SU-DHL-6 (cell line): ENCODE measurements around the gene M1AP.

Source experiments
- H2AFZ ChIP-seq: fragments of 200-600 bp; sonication (generic); 2 replicates; pipeline ENCODE4 v1.6.1; 2014; ENCODE audit warnings: low read depth, mild to moderate bottlenecking, moderate library complexity, mixed read lengths, antibody characterized with exemption, low read length; ENCODE audit not compliant: severe bottlenecking
- H3F3A ChIP-seq: fragments of 200-600 bp; shearing (Covaris generic); 2 replicates; pipeline ENCODE4 v1.6.0; 2016; ENCODE audit warnings: antibody characterized with exemption, mild to moderate bottlenecking; ENCODE audit not compliant: insufficient read depth
- H3K27ac ChIP-seq: fragments of 200-600 bp; sonication (generic); 2 replicates; pipeline ENCODE4 v1.5.1; 2016; ENCODE audit warnings: low read depth, mild to moderate bottlenecking, low read length, moderate library complexity, mixed read lengths
- H3K27me3 ChIP-seq: fragments of 200-600 bp; sonication (generic), shearing (Covaris generic); 2 replicates; pipeline ENCODE4 v1.6.0; 2014; ENCODE audit warnings: mild to moderate bottlenecking, low read length
- H3K36me3 ChIP-seq: fragments of 200-600 bp; sonication (generic); 2 replicates; pipeline ENCODE4 v1.6.1; 2014; ENCODE audit warnings: mild to moderate bottlenecking, low read length, mixed read lengths
- H3K4me2 ChIP-seq: fragments of 300-600, 200-600 bp; shearing (Covaris generic), sonication (generic); 2 replicates; pipeline ENCODE4 v1.6.0; 2014; ENCODE audit warnings: low read length, low read depth, mild to moderate bottlenecking; ENCODE audit not compliant: poor library complexity, severe bottlenecking
- H3K4me3 ChIP-seq: fragments of 200-600 bp; sonication (generic); 2 replicates; pipeline ENCODE4 v1.5.1; 2014; ENCODE audit warnings: antibody characterized with exemption, low read length, mild to moderate bottlenecking, mixed read lengths; ENCODE audit not compliant: insufficient read depth, poor library complexity, severe bottlenecking
- H3K79me2 ChIP-seq: fragments of 200-600 bp; sonication (generic); 2 replicates; pipeline ENCODE4 v1.6.1; 2014; ENCODE audit warnings: mild to moderate bottlenecking, low read length, moderate library complexity; ENCODE audit not compliant: insufficient read depth
- H3K9ac ChIP-seq: fragments of 200-600 bp; sonication (generic); 2 replicates; pipeline ENCODE4 v1.7.0; 2014; ENCODE audit warnings: mild to moderate bottlenecking, low read length
- H3K9me2 ChIP-seq: fragments of 200-600 bp; sonication (generic); replicated peaks from 2 replicates; pipeline ENCODE4 v1.6.1; 2014; ENCODE audit warnings: low read length; ENCODE audit not compliant: insufficient read depth
- H3K9me3 ChIP-seq: fragments of 200-600 bp; sonication (generic); 2 replicates; pipeline ENCODE4 v1.6.1; 2014; ENCODE audit warnings: low read length, mixed read lengths; ENCODE audit not compliant: insufficient read depth
- H4K20me1 ChIP-seq: fragments of 200-600 bp; sonication (generic); 2 replicates; pipeline ENCODE4 v1.6.1; 2014; ENCODE audit warnings: low read depth, mild to moderate bottlenecking, antibody characterized with exemption, low read length, moderate library complexity, mixed read lengths
- EZH2phosphoT487 ChIP-seq: fragments of 200-600 bp; sonication (generic), shearing (Covaris generic); conservative IDR thresholded peaks from 2 replicates; pipeline ENCODE4 v1.6.1; 2018; ENCODE audit warnings: mild to moderate bottlenecking, antibody characterized with exemption, low read length, moderate library complexity, mixed read lengths
- TF ChIP-seq, protein P1 (sequence below): fragments of 200-600 bp; sonication (generic); IDR thresholded peaks from one replicate; pipeline ENCODE4 v1.5.1; 2017; ENCODE audit warnings: antibody characterized with exemption, mild to moderate bottlenecking, low read length, moderate library complexity; ENCODE audit not compliant: insufficient read depth, poor library complexity, severe bottlenecking

Gene M1AP

DNA sequence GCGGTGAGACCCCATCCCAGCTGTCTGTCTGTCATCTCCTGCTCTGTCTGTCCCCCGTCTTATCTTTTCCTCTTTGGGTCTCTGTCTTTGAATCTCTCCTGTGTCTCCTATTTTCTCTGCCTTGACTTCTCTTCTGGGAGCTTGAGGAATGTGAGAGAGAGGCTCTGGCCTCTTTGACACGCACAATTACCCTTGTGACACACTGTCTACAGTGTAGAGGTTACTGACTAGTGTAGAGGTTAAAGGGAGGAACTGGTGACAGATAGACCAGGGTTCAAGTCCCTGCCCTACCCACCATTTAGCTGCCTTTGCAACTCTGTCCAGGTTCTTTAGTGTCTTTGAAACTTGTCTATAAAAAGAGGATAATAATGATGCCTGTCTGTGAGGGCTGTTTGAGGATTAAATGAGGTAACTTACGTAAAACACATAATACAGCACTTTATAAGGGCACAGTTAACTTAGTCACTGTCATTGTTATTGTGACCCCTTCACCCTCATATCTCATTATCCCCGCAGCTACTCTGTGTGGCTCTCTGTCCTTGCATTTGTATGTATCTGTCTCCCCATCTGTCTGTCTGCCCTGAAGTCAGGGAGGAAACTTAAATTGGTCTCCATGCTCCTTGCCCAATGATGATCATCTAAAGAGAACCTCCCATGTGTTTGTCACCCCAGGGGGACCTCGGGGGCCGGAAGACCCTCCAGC is 25.8 kb upstream of the M1AP start:
- Histone ChIP-seq H4K20me1 (no peaks in the 10 kb centered on the region), H3K9me2 (no peaks in the 10 kb centered on the region), H3K9ac (no peak overlapping the region), H3K36me3 (no peaks in the 10 kb centered on the region), H3F3A (no peaks in the 10 kb centered on the region), H3K9me3 (no peaks in the 10 kb centered on the region), H3K27me3 (no peaks in the 10 kb centered on the region), H3K79me2 (no peaks in the 10 kb centered on the region), H2AFZ (no peak overlapping the region), H3K4me3 (no peak overlapping the region), H3K27ac (no peak overlapping the region), H3K4me2 (no peak overlapping the region)
- no peak for TF ChIP-seq EZH2phosphoT487

DNA sequence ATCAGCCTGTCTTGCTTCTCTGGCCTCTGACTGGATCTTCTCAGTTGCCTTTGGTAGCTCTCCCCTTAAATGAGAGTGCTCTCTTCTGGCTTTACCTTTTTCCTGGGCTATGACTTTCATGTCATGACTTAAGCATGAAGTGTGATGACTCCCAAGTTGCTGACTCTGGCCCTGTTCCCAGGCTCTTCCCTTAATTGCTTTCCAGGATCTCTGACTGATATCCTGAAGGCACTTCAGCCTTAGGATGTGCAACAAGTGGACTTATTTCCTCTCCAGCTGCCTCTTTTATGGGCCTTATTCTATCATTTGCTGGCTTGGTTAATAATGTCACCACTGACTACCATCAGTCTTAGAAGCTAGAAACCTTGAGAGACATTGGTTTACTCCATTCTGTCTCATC is 23.3 kb upstream of the M1AP start:
- no peaks in the 10 kb centered on the region for H3K9me3 ChIP-seq
- H3K9me2 ChIP-seq, result no peaks in the 10 kb centered on the region
- no peak overlapping the region for H2AFZ ChIP-seq
- H3F3A ChIP-seq, result no peaks in the 10 kb centered on the region
- H3K79me2 ChIP-seq, result no peaks in the 10 kb centered on the region
- H3K27me3 ChIP-seq, result no peaks in the 10 kb centered on the region
- no peak overlapping the region for H3K27ac ChIP-seq
- no peaks in the 10 kb centered on the region for H4K20me1 ChIP-seq
- H3K36me3 ChIP-seq, result no peaks in the 10 kb centered on the region
- no peak for TF ChIP-seq EZH2phosphoT487
- TF ChIP-seq, protein P1, sequence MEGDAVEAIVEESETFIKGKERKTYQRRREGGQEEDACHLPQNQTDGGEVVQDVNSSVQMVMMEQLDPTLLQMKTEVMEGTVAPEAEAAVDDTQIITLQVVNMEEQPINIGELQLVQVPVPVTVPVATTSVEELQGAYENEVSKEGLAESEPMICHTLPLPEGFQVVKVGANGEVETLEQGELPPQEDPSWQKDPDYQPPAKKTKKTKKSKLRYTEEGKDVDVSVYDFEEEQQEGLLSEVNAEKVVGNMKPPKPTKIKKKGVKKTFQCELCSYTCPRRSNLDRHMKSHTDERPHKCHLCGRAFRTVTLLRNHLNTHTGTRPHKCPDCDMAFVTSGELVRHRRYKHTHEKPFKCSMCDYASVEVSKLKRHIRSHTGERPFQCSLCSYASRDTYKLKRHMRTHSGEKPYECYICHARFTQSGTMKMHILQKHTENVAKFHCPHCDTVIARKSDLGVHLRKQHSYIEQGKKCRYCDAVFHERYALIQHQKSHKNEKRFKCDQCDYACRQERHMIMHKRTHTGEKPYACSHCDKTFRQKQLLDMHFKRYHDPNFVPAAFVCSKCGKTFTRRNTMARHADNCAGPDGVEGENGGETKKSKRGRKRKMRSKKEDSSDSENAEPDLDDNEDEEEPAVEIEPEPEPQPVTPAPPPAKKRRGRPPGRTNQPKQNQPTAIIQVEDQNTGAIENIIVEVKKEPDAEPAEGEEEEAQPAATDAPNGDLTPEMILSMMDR, result no peak
- H3K9ac ChIP-seq, result no peak overlapping the region
- no peak overlapping the region for H3K4me2 ChIP-seq
- H3K4me3 ChIP-seq, result no peak overlapping the region

DNA sequence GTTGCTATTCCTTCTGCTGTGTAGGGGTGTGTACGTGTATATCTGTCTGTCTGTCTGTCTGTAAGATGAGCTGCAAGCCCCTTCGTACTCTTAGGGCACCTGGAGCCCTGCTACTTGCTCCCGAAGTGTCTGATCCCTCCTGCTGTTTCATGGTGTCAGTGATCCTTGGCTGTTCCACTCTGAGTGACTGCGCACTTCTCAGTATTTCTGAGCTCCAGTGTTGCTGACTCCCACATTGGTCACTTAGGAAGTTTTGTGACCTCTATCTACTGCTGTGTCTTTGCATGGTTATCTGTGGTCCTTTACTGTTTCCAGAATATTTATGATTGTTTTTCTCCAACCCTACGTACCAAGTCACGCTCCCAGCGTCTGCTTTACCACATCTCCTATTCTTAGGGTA is 22.1 kb upstream of the M1AP start:
- H3K79me2 ChIP-seq, result no peaks in the 10 kb centered on the region
- no peaks in the 10 kb centered on the region for H3K36me3 ChIP-seq
- no peaks in the 10 kb centered on the region for H3K9me2 ChIP-seq
- no peak overlapping the region for H3K27ac ChIP-seq
- TF ChIP-seq, protein P1, result no peak
- TF ChIP-seq EZH2phosphoT487, result no peak
- H3K9ac ChIP-seq, result no peak overlapping the region
- H3K4me3 ChIP-seq, result no peak overlapping the region
- no peaks in the 10 kb centered on the region for H4K20me1 ChIP-seq
- no peak overlapping the region for H2AFZ ChIP-seq
- no peaks in the 10 kb centered on the region for H3F3A ChIP-seq
- H3K27me3 ChIP-seq, result no peaks in the 10 kb centered on the region
- no peaks in the 10 kb centered on the region for H3K9me3 ChIP-seq
- H3K4me2 ChIP-seq, result no peak overlapping the region

DNA sequence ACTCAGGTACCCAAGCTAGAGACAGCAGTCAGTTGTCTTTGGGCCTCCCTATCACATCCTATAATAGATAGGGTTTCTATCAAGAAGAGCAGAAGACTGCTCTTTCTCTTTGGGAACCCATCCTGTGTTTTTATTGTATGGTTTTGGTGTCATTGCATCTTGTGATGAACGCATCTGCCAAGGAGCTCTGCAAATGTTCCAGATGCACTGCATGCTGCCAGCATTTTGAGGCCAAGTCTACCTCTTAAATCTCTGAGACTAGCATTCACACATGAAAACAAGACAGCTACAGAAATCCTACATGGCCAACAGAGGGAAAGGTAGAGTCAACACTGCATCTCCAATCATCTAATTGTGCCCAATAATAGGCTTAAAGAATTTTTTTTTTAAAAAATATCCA is 20.0 kb upstream of the M1AP start:
- H3K9me3 ChIP-seq, result no peaks in the 10 kb centered on the region
- H2AFZ ChIP-seq, result no peak overlapping the region
- H3K9ac ChIP-seq, result no peak overlapping the region
- no peak overlapping the region for H3K4me3 ChIP-seq
- no peaks in the 10 kb centered on the region for H3K79me2 ChIP-seq
- H3K27me3 ChIP-seq, result no peaks in the 10 kb centered on the region
- no peaks in the 10 kb centered on the region for H3K9me2 ChIP-seq
- no peaks in the 10 kb centered on the region for H3K36me3 ChIP-seq
- no peaks in the 10 kb centered on the region for H4K20me1 ChIP-seq
- no peak overlapping the region for H3K4me2 ChIP-seq
- no peaks in the 10 kb centered on the region for H3F3A ChIP-seq
- no peak overlapping the region for H3K27ac ChIP-seq
- TF ChIP-seq, protein P1, result no peak
- no peak for TF ChIP-seq EZH2phosphoT487
